ENCODE results near the gene SNX6.
A peak's percentile ranks its signal among the peaks of the same experiment; 100 is the strongest.

SNX6 gene

DNA sequence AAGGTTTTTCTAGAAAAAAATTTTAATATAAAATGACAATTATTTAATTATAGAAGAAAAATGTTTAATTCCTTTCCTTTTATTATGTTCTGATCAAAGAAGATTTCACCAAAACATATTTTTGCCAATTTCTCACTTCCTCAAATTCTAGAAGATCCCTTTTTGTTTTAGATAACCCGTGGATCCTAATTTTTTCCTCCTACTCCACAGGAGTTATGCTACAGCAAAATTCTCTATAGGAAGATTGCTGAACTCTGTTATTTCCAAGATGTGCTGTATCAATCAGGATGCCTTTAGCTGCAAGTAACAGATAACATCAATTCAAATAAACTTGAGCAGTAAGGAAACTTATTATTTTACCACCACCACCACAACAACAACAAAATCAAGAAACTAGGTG lies 3.8 kb upstream of the SNX6 start:
- no peak for DNase-seq

DNA sequence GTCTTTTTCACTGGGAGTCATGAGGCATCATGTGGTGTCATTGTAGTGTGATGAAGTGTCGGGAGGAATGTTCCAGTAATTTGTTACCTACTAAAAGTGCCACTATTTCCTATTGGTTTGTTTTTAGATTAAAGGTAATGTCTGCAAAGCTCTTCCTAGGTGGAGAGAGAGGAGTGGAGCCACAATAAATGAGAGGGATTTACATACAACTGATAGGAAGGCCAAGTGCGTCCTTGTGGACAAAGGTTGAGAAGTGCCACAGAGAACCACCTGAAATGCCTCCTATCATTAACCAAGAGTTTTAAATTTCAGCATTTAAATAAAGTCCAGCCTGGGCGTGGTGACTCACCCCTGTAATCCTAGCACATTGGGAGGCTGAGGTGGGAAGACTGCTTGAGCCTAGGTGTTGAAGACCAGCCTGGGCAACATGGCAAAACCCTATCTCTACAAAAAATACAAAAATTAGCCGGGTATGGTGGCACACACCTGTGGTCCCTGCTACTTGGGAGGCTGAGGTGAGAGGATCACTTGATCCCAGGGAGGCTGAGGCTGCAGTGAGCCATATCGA lies 2.5 kb upstream of the SNX6 start:
- no peak for DNase-seq

DNA sequence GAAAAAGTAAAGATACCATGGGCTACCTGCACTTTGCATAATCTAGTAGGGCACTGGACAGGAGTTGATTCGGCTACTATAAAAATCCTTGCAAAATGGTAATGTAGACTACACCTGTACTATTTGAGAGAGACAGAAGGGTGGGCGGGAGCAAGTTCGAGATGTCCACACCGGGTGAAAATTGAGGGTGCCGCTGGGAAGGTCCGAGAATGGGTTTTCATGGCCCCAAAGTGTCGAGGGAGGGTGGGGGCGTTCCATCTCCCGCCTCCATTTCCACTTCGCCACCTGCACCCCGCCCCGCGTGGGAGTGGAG lies 648 bp downstream of the SNX6 start:
- DNase-seq = no peak

GRCh38 chr14:34628681-34629135 lies 1.2 kb downstream of the SNX6 start:
- peak; percentile 13 for DNase-seq

DNA sequence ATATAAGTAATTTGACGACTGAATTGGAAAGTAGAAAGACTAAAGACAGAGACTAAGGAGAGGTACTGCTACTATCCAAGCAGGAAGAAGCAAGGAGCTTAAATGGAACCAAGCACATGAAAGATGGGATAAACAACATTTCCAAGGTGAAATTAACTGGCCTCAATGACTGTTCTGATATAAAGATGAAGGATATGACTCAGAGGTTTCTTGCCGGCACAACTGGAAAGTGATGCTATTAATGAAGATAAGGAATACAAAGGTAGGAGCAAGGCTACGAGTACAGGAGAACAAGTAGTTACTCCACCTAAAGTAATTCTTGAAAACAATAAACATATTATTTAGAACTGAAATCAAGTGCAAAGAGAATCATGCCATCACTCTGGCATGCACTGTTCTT lies 6.4 kb downstream of the SNX6 start:
- no peak for DNase-seq

- no peak for DNase-seq
Measured at GRCh38 chr14:34620839-34621238, 9.1 kb downstream of the SNX6 start.

DNA sequence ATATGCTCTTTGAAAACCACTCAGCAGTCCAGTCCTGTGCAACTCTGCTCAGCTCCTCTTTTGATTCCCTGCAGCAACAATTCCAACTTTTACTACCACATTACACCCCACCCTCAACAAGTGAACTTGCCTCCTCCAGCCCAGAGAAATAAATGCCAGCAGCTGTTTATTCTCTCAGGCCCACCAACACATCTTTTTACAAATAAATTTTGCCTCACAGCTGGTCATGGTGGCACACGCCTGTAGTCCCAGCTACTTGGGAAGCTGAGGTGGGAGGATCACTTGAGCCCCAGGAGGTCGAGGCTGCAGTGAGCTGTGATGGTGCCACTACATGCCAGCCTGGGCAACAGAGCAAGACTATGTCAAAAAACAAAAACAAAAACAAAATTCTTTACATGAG lies 9.8 kb downstream of the SNX6 start:
- DNase-seq = no peak

GRCh38 chr14:34619471-34619870 lies 10.5 kb downstream of the SNX6 start:
- DNase-seq = no peak

DNA sequence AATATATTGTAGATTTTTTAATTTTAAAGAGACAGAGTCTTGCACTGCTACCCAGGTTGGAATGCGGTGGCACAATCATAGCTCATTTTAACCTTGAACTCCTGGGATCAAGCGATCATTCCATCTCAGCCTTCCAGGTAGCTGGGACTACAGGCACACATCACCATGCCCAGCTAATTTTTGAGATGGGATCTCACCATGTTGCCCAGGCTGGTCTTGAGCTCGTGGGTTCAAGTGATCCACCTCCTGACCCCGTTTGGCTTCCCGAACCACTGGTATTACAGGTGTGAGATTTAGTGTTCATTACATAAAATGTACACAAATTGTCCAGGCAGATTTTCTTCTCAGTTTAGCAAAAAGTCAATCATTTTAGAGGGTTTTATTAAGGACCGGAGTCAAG lies 13.6 kb downstream of the SNX6 start:
- no peak for DNase-seq

DNA sequence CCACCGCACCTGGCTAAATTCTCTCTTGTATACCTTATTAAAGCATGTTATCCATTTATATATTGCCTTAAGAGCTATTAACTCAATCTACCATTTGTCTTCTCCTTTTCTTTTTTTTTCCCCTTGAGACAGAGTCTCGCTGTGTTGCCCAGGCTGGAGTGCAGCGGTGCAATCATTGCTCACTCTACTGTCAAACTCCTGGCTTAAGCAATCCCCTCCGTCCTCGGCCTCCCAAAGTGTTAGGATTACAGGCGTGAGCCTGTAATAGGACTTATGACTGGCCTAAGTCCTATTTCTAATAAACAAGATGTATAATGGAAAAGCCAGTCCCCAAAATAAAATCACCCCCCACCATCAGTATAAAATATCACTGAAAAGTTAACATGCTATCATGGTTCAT lies 14.4 kb downstream of the SNX6 start:
- no peak for DNase-seq

GRCh38 chr14:34614638-34615037 lies 15.3 kb downstream of the SNX6 start:
- DNase-seq = no peak

DNA sequence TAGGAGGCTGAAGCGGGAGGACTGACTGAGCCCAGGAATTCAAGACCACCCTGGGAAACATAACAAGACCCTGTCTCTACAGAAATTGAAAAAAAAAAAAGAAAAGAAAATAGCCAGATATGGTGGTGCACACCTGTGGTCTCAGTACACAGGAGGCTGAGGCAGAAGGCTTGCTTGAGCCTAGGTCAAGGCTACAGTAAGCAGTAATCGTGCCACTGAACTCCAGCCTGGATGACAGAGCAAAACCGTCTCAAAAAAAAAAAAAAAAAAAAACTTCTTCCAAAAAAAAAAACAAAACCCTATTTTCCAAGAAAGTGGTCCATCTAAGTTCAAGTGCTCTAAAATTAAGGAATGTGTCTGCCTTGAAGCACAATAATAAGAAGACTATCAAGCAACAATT lies 19.8 kb downstream of the SNX6 start:
- DNase-seq = no peak

GRCh38 chr14:34605461-34605860 lies 24.5 kb downstream of the SNX6 start:
- DNase-seq = no peak

GRCh38 chr14:34604995-34605394 lies 25.0 kb downstream of the SNX6 start:
- DNase-seq = no peak

GRCh38 chr14:34596891-34597290 lies 33.1 kb downstream of the SNX6 start:
- DNase-seq = no peak

DNA sequence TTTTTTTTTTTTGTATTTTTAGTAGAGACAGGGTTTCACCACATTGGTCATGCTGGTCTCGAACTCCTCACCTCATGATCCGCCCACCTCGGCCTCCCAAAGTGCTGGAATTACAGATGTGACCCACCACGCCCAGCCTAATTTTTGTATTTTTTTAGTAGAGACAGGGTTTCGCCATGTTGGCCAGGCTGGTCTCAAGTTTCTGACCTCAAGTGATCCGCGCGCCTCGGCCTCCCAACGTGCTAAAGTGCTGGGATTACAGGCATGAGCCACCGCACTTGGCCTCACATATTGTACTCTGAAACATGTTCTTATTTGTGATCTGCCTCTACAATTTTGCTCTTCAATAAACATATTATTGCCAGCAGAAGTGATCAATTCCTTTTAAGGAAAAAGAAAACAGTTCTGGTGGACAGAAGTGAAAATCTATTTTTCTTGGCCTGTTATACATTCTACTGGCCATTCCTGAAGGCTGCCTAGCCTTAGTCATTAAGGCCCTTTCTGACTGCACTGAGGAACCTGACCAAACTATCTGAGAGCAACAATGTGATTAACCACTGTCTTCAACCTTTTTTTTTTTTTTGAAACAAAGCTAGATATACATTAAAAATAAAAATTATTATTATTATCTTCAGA lies 36.1 kb downstream of the SNX6 start:
- DNase-seq = peak; percentile 77

GRCh38 chr14:34592623-34593022 lies 37.3 kb downstream of the SNX6 start:
- no peak for DNase-seq

GRCh38 chr14:34583525-34583924 lies 46.4 kb downstream of the SNX6 start:
- no peak for DNase-seq

DNA sequence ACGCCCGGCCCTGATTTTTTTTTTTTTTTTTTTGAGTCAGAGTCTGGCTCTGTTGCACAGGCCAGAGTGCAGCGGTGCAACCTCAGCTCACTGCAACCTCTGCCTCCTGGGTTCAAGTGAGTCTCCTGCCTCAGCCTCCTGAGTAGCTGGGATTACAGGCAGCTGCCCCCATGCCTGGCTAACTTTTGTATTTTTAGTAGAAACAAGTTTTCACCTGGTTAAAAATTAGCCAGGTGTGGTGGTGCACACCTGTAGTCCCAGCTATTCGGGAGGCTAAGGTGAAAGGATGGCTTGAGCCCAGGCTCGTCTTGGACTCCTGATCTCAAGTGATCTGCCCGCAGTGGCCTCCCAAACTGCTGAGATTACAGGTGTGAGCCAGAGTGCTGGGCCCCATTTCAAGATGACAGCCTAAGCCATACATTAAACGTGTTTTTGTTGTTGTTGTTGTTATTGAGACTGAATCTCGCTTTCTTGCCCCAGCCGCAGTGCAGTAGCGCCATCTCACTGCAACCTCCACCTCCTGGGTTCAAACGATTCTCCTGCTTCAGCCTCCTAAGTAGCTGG lies 47.7 kb downstream of the SNX6 start:
- DNase-seq = no peak

DNA sequence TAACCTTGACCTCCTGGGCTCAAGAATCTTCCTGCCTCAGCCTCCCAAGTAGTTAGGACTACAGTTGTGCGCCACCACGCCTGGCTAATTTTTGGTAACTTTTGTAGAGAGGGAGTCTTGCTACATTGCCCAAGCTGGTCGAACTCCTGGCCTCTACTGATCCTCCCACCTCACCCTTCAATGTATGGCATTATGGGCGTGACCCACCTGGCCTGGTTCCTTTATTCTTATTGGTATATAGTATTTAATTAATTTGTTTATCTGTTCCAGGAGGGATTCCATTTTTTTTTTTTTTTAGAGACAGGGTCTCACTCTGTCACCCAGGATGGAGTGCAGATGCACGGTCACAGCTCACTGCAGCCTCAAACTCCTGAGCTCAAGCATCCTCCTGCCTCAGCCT lies 49.6 kb downstream of the SNX6 start:
- no peak for DNase-seq

GRCh38 chr14:34571771-34572170 lies 58.2 kb downstream of the SNX6 start:
- no peak for DNase-seq

- peak; percentile 53 for DNase-seq
Measured at GRCh38 chr14:34569750-34570149, 60.2 kb downstream of the SNX6 start.

DNA sequence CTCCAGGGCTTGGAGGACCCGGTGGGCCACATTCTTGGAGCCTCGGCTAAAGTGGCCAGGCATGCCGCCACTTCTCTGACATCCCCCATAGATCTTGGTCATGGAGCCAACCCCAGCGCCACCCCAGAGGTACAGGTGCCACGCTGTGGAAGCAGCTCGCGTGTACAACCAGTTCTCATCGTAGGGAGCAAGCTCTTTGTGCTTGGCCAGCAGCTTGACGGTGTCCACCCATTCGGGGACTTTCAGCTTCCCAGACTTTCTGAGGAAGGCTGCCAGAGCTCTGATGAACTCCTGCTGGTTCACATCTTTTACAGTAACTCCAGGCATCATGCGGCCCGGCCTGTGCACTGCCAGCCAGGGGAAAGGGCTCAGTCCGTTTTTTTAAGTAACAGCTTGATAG lies 61.1 kb downstream of the SNX6 start:
- no peak for DNase-seq

GRCh38 chr14:34562776-34563150 lies 67.2 kb downstream of the SNX6 start:
- no peak for DNase-seq

Data from fibroblast of upper back skin (primary cell).